AG04449 (cell line): ENCODE data around the gene RAB7A.

Experiments used
- CTCF ChIA-PET: fragments of 350-600 bp; formaldehyde crosslinking; extraction: SDS; loops from one replicate; lab custom pipeline; 2021; ENCODE audit warnings: antibody characterized with exemption; lab: Yijun Ruan, JAX
- POLR2A ChIA-PET: fragments of 400-600, 350-600 bp; formaldehyde crosslinking; extraction: SDS; loops from one replicate; lab custom pipeline; 2020; ENCODE audit warnings: antibody characterized with exemption, inconsistent platforms; lab: Yijun Ruan, JAX
- DNase-seq: peaks from one replicate; pipeline ENCODE4 v3.0.0-alpha.2; 2010; ENCODE audit warnings: low read depth, low spot score
- H3K4me3 ChIP-seq: 2 replicates; pipeline ENCODE4 v1.5.1; 2011; ENCODE audit warnings: low read depth, mild to moderate bottlenecking, control low read depth, low read length
- CTCF ChIP-seq: IDR thresholded peaks from one replicate; pipeline ENCODE4 v1.5.1; 2011; ENCODE audit warnings: mild to moderate bottlenecking, moderate library complexity, low read length, control low read depth, inconsistent platforms; ENCODE audit not compliant: insufficient read depth; ENCODE audit errors: missing control alignments

The RAB7A gene

GRCh38 chr3:128684986-128685726, 40.8 kb upstream of the RAB7A start:
- TF ChIP-seq CTCF = no peak
- CTCF ChIA-PET = interaction anchor here (0.7 kb wide), 2 partner anchors 44 to 162 kb away, joined by 3 to 4 read pairs; no protein-coding TSS in a partner anchor
- POLR2A ChIA-PET = no interaction called here
- DNase-seq = no peak
- H3K4me3 ChIP-seq = no peak overlapping the region

- ChIA-PET CTCF (no interaction called here), POLR2A (no interaction called here)
- TF ChIP-seq CTCF = no peak
- DNase-seq = no peak
- H3K4me3 ChIP-seq = no peak overlapping the region
Measured at GRCh38 chr3:128686465-128686864, 39.5 kb upstream of the RAB7A start.

- ChIA-PET CTCF (interaction anchor here (1.2 to 4.7 kb wide), 2 partner anchors 9 to 106 kb away, joined by 4 to 49 read pairs; no protein-coding TSS in a partner anchor), POLR2A (no interaction called here)
- H3K4me3 ChIP-seq = no peak overlapping the region
- DNase-seq = no peak
- TF ChIP-seq CTCF = no peak
Measured at GRCh38 chr3:128689060-128689459, 36.9 kb upstream of the RAB7A start.

GRCh38 chr3:128693696-128694095, 32.3 kb upstream of the RAB7A start:
- POLR2A ChIA-PET = no interaction called here
- H3K4me3 ChIP-seq = no peak overlapping the region
- TF ChIP-seq CTCF = no peak
- DNase-seq = no peak
- CTCF ChIA-PET = interaction anchor here (0.9 kb wide), 1 partner anchor 13 kb away, joined by 7 read pairs; no protein-coding TSS in a partner anchor

GRCh38 chr3:128697341-128697740, 28.6 kb upstream of the RAB7A start:
- ChIA-PET POLR2A (no interaction called here), CTCF (interaction anchor here (6.2 kb wide), 1 partner anchor 16 kb away, joined by 41 read pairs; no protein-coding TSS in a partner anchor)
- H3K4me3 ChIP-seq = no peak overlapping the region
- no peak for TF ChIP-seq CTCF
- DNase-seq = no peak
